GM12874 (cell line): ENCODE data around the gene COA3.

Experiments
- TF ChIP-seq, protein P1 (sequence below): IDR thresholded peaks from 2 replicates; pipeline ENCODE4 v1.5.1; 2011; ENCODE audit warnings: low read depth, mild to moderate bottlenecking, control low read depth, low read length, moderate library complexity; ENCODE audit not compliant: insufficient read depth

COA3 gene

DNA sequence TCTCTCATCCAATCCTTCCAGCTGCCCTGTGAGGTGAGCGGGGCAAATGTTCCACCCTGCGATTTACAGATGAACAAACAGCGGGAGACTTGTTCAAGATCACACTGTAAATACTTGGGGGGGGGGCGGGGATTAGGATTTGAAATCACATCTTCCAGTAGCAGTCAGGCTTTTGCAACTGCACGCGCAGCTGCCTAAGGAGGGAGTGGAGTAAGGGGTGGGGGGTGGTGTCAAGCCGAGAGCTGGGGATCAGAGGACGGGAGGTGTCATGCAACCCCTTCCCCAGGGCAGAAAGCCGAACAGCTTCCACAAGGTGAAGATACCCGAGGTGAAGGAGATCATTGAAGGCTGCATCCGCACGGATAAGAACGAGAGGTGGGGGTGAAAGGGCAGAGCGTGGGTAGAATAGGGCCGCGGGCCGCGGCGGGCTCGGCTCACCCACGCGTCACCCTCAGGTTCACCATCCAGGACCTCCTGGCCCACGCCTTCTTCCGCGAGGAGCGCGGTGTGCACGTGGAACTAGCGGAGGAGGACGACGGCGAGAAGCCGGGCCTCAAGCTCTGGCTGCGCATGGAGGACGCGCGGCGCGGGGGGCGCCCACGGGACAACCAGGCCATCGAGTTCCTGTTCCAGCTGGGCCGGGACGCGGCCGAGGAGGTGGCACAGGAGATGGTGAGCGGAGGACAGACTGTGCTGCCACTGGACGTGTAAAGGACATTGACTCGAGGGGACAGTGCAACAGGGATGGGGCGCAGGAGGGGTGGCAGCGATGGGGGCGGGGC, 13.5 kb downstream of the COA3 start:
- TF ChIP-seq, protein P1, sequence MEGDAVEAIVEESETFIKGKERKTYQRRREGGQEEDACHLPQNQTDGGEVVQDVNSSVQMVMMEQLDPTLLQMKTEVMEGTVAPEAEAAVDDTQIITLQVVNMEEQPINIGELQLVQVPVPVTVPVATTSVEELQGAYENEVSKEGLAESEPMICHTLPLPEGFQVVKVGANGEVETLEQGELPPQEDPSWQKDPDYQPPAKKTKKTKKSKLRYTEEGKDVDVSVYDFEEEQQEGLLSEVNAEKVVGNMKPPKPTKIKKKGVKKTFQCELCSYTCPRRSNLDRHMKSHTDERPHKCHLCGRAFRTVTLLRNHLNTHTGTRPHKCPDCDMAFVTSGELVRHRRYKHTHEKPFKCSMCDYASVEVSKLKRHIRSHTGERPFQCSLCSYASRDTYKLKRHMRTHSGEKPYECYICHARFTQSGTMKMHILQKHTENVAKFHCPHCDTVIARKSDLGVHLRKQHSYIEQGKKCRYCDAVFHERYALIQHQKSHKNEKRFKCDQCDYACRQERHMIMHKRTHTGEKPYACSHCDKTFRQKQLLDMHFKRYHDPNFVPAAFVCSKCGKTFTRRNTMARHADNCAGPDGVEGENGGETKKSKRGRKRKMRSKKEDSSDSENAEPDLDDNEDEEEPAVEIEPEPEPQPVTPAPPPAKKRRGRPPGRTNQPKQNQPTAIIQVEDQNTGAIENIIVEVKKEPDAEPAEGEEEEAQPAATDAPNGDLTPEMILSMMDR: no peak

DNA sequence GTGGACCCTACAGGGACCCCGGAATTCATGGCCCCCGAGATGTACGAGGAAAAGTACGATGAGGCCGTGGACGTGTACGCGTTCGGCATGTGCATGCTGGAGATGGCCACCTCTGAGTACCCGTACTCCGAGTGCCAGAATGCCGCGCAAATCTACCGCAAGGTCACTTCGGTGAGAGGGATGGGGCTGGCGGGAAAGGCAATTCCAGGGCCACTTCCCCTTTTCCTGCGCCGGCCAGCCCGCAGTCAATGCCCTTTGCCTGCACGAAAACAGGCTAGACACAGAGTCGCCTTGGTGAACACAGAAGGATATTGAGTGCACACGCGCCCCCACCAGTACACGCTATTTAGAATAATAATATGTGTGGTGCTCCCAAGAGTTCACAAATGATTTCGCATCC, 14.1 kb downstream of the COA3 start:
- TF ChIP-seq, protein P1: no peak

DNA sequence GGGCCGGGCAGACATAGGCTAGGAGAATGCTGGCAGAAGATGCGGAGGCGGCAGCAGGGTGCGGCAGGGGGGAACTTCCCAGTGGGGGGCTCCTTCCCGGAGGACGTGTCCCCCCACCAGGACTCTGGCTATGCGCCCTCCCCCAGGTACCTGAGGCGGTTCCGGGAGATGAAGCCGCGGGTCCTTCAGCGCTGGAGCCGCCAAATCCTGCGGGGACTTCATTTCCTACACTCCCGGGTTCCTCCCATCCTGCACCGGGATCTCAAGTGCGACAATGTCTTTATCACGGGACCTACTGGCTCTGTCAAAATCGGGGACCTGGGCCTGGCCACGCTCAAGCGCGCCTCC, 14.7 kb downstream of the COA3 start:
- TF ChIP-seq, protein P1: no peak

DNA sequence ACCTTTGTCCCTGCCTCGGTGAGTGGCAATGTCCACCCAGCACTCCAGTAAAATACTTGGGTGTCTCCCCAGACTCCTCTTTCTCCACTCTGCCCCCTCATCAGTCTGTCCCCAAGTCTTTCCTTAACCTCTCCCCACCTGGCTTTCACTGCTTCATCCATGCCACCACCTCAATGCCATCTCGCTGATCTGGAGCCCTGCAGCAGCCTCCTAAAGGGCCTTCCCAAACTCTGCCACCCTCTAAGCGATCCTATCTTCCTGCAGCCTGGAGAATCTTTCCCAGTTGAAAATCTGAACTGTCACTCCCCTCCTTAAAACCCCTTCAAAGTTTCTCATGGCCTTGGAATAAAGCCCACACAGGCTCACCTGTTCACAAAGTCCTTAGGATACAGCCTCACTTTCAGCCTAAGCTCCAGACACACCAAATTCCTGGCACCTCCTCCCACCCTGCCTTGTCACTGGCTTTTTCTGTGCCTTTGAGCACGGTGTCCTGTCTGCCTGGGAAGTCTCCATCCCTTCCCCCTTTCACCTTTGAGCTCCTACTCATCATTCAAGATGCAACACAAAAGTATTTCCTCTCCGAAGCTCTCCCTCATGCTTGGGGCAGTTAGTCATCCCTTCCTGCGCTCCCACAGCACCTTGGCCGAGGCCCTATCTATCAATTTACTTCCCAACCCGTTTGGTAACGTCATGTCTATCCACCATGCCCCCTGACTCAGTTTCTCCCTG, 15.3 kb downstream of the COA3 start:
- TF ChIP-seq, protein P1: no peak

DNA sequence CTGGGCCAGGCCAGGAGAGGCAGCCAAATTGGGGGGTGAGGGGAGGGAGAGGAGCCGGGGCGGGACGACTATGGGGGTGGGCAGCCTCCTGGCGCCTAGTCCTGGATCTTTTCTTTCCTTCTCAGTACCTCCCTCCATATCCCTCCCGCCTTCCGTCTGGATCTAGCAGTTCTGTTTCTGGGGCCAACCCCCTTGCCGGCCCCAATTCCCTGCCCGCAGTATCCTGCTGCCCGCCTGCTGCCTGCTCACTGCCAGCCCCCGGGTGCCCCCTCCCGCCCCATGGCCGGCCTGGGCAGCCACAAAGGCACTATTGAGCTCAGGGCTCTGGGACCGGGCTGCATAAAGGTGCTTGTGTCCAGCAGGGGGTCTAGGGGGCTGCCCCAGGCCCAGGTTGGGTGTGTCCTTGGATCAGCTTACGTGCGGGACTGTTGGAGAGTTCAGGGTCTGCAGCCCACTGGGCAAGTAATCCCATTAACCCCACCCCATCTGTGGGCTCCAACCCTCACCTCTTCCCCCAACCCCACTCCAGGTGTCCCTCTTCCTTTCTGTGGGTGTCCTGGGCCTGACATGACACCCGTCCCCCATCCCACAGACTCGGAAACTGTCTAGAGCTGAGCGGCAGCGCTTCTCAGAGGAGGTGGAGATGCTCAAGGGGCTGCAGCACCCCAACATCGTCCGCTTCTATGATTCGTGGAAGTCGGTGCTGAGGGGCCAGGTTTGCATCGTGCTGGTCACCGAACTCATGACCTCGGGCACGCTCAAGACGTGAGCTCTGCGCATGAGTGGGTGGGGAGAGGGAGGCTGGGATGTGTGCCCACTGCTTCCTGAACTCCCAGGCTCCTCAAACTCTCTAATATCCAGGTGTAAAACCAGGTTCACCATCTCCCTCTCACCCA, 16.1 kb downstream of the COA3 start:
- TF ChIP-seq, protein P1: no peak

DNA sequence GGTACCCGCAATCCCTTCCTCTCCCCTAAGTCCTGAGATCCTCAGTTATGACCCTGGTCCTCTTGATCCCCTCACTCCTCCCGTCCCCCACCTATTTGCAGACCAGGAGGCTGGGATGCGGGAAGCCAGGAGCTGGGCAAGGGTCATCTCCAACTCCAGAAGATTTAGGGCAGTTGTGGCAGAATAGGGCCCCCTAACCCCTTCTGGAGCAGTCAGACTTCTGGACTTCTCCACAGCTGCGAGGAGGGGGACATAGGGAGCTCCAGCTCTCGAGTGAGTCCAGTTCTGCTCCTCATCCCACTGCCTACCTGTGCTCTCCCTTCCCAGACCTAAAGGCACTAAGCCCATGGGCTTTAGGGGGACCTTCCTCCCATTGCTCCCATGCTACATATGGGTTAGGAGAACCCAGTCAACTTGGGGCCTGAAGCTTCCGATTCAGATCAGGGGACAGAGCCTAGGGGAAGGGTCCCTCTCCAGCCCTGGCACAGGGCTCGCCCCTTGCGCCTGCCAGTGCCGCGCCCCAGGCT, 16.8 kb downstream of the COA3 start:
- TF ChIP-seq, protein P1: no peak
